ENCODE results near the gene EIF4A2.

DNA sequence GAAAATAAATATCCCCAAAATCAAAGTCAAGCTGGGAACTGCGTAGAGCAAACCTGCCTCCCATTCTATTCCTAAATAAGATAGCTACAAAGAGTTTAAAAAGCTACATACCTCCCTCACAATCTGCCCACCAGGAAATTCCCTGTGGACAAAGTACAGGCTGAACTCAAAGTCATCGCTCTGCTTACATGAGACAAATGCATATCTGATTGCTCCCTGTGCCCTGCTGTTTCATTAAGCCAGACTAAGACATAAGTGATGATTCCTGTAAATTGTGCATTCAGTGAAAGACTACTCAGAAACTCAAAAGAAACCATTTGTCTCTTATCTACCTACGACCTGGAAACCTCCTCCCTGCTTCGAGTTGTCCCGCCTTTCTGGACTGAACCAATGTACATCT lies 28.5 kb upstream of the EIF4A2 start:
- no peak for TF ChIP-seq PAWR (CRISPR knock-in tag; IDR thresholded peaks at IDR 0.05; ENCODE audit: borderline replicate concordance)
- no peak for TF ChIP-seq KDM1A (CRISPR knock-in tag; IDR thresholded peaks at IDR 0.05)
- no peak for TF ChIP-seq ETV5 (CRISPR knock-in tag; IDR thresholded peaks at IDR 0.05; ENCODE audit: borderline replicate concordance)
- no peak for TF ChIP-seq SKIL (CRISPR knock-in tag; IDR thresholded peaks at IDR 0.05; ENCODE audit: borderline replicate concordance)
- TF ChIP-seq, protein P1, sequence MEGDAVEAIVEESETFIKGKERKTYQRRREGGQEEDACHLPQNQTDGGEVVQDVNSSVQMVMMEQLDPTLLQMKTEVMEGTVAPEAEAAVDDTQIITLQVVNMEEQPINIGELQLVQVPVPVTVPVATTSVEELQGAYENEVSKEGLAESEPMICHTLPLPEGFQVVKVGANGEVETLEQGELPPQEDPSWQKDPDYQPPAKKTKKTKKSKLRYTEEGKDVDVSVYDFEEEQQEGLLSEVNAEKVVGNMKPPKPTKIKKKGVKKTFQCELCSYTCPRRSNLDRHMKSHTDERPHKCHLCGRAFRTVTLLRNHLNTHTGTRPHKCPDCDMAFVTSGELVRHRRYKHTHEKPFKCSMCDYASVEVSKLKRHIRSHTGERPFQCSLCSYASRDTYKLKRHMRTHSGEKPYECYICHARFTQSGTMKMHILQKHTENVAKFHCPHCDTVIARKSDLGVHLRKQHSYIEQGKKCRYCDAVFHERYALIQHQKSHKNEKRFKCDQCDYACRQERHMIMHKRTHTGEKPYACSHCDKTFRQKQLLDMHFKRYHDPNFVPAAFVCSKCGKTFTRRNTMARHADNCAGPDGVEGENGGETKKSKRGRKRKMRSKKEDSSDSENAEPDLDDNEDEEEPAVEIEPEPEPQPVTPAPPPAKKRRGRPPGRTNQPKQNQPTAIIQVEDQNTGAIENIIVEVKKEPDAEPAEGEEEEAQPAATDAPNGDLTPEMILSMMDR (CRISPR knock-in tag; IDR thresholded peaks at IDR 0.05) = no peak
- no peak for TF ChIP-seq TAF1 (CRISPR knock-in tag; IDR thresholded peaks at IDR 0.05)
- TF ChIP-seq RFX5 (IDR thresholded peaks at IDR 0.05; ENCODE audit: low read depth, low read length) = no peak
- TF ChIP-seq, protein P2, sequence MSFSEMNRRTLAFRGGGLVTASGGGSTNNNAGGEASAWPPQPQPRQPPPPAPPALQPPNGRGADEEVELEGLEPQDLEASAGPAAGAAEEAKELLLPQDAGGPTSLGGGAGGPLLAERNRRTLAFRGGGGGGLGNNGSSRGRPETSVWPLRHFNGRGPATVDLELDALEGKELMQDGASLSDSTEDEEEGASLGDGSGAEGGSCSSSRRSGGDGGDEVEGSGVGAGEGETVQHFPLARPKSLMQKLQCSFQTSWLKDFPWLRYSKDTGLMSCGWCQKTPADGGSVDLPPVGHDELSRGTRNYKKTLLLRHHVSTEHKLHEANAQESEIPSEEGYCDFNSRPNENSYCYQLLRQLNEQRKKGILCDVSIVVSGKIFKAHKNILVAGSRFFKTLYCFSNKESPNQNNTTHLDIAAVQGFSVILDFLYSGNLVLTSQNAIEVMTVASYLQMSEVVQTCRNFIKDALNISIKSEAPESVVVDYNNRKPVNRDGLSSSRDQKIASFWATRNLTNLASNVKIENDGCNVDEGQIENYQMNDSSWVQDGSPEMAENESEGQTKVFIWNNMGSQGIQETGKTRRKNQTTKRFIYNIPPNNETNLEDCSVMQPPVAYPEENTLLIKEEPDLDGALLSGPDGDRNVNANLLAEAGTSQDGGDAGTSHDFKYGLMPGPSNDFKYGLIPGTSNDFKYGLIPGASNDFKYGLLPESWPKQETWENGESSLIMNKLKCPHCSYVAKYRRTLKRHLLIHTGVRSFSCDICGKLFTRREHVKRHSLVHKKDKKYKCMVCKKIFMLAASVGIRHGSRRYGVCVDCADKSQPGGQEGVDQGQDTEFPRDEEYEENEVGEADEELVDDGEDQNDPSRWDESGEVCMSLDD (CRISPR knock-in tag; IDR thresholded peaks at IDR 0.05; ENCODE audit: borderline replicate concordance) = no peak
- TF ChIP-seq GABPA (IDR thresholded peaks at IDR 0.05; ENCODE audit: low read depth, low read length) = no peak
- TF ChIP-seq GABPA (CRISPR knock-in tag; IDR thresholded peaks at IDR 0.05; ENCODE audit: low read depth) = no peak
- TF ChIP-seq, protein P3, sequence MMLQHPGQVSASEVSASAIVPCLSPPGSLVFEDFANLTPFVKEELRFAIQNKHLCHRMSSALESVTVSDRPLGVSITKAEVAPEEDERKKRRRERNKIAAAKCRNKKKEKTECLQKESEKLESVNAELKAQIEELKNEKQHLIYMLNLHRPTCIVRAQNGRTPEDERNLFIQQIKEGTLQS (CRISPR knock-in tag; IDR thresholded peaks at IDR 0.05) = no peak
- TF ChIP-seq TFDP1 (CRISPR knock-in tag; IDR thresholded peaks at IDR 0.05; ENCODE audit: borderline replicate concordance) = no peak
- no peak for TF ChIP-seq ZNF674 (CRISPR knock-in tag; IDR thresholded peaks at IDR 0.05; ENCODE audit: low read depth)
- no peak for TF ChIP-seq ZNF12 (CRISPR knock-in tag; IDR thresholded peaks at IDR 0.05)
- no peak for TF ChIP-seq ETV6 (CRISPR knock-in tag; conservative IDR thresholded peaks at IDR 0.05)
